ENCODE results near the gene MRPL28.
"Not testable (repeated sequence)": the region's sequence is repeated elsewhere in the genome, so short reads cannot be mapped to it uniquely, and the experiment has no call there.

MRPL28 gene

DNA sequence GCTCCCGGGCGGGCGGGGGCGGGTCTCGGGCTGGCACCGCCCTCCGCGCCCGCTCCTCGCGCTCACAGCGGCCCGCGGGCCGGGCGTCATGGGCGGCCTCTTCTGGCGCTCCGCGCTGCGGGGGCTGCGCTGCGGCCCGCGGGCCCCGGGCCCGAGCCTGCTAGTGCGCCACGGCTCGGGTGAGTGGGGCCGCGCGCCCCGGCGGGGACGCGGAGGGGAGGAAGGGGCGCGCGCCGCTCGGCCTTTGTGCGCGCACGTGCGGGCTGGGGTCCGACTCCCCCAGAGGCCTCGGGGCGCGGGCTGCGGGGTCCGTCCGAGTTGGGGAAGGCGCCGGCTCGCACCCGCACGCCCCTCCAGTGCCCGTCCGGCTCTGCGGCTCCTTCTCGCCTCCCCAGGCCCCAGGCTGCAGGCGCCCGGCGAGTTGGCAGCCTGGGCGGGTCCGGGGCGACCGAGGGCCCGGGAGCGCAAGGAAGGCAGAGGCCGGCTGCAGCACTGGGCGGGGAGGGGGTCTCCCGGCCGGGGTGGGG is 26.9 kb upstream of the MRPL28 start, which contains the start of gene NME4:
TSS of gene NME4 (plus strand) at position 65 of the 527 bp plus-strand sequence. CDS start at position 89, 24 bp downstream.
- peak within 1 kb of the TSS; percentile 78 for H3K4me3 ChIP-seq (ENCODE audit: low read depth, low read length)
- no peak for TF ChIP-seq CTCF (IDR thresholded peaks at IDR 0.05; ENCODE audit: borderline replicate concordance, insufficient read depth, low read depth, low read length)

- H3K4me3 ChIP-seq (ENCODE audit: low read depth, low read length): peak overlapping the region; percentile 78
- no peak for TF ChIP-seq CTCF (IDR thresholded peaks at IDR 0.05; ENCODE audit: borderline replicate concordance, insufficient read depth, low read depth, low read length)
Measured at GRCh38 chr16:396605-397004, 26.3 kb upstream of the MRPL28 start.

- peak overlapping the region; percentile 78 for H3K4me3 ChIP-seq (ENCODE audit: low read depth, low read length)
Measured at GRCh38 chr16:396199-396598, 25.9 kb upstream of the MRPL28 start.

GRCh38 chr16:392450-393030 is 22.2 kb upstream of the MRPL28 start:
- no peak for TF ChIP-seq CTCF (IDR thresholded peaks at IDR 0.05; ENCODE audit: borderline replicate concordance, insufficient read depth, low read depth, low read length)

More at GRCh38 chr16:396199-396598, 25.9 kb upstream of the MRPL28 start:
- no peak for TF ChIP-seq CTCF (IDR thresholded peaks at IDR 0.05; ENCODE audit: borderline replicate concordance, insufficient read depth, low read depth, low read length)

GRCh38 chr16:391885-392335 is 21.6 kb upstream of the MRPL28 start:
- H3K4me3 ChIP-seq (ENCODE audit: low read depth, low read length): no peak overlapping the region
- peak; percentile 97 for TF ChIP-seq CTCF (IDR thresholded peaks at IDR 0.05; ENCODE audit: borderline replicate concordance, insufficient read depth, low read depth, low read length)

More at GRCh38 chr16:392450-393030, 22.2 kb upstream of the MRPL28 start:
- no peak overlapping the region for H3K4me3 ChIP-seq (ENCODE audit: low read depth, low read length)

- no peak overlapping the region for H3K4me3 ChIP-seq (ENCODE audit: low read depth, low read length)
- TF ChIP-seq CTCF (IDR thresholded peaks at IDR 0.05; ENCODE audit: borderline replicate concordance, insufficient read depth, low read depth, low read length): no peak
Measured at GRCh38 chr16:389352-389751, 19.0 kb upstream of the MRPL28 start.

DNA sequence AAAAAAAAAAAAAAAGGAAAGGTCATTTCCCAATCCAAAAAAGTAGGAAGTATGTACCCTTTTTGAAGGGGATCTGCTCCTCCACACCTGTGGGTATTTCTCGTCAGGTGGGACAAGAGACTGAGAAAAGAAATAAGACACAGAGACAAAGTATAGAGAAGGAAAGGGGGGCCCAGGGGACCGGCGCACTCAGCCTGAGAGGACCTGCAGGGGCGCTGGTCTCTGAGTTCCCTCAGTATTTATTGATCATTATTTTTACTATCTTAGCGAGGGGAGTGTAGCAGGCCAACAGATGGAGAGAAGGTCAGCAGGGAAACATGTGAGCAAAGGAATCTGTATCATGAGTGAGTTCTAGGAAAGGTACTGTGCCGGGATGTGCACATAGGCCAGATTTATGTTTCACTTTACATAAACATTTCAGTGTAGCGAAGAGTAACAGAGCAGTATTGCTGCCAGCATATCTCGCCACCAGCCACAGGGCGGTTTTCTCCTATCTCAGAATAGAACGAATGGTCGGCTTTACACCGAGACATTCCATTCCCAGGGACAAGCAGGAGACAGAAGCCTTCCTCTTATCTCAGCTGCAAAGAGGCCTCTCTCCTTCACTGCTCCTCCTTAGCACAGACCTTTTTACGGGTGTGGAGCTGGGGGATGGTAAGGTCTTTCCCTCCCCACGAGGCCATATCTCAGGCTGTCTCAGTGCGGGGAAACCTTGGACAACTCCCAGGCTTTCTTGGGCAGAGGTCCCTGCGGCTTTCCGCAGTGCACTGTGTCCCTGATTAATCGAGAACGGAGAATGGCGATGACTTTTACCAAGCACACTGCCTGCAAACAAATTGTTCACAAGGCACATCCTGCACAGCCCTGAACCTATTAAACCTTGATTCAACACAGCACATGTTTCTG is 17.7 kb upstream of the MRPL28 start:
- H3K4me3 ChIP-seq (ENCODE audit: low read depth, low read length): not testable (repeated sequence)

All from GM12875 (cell line).